GM19240 (cell line): ENCODE results near the gene OASL.

Experiments
- DNase-seq: peaks from one replicate; pipeline ENCODE4 v3.0.0; 2011; ENCODE audit warnings: low spot score; ENCODE audit not compliant: insufficient read length

OASL gene

DNA sequence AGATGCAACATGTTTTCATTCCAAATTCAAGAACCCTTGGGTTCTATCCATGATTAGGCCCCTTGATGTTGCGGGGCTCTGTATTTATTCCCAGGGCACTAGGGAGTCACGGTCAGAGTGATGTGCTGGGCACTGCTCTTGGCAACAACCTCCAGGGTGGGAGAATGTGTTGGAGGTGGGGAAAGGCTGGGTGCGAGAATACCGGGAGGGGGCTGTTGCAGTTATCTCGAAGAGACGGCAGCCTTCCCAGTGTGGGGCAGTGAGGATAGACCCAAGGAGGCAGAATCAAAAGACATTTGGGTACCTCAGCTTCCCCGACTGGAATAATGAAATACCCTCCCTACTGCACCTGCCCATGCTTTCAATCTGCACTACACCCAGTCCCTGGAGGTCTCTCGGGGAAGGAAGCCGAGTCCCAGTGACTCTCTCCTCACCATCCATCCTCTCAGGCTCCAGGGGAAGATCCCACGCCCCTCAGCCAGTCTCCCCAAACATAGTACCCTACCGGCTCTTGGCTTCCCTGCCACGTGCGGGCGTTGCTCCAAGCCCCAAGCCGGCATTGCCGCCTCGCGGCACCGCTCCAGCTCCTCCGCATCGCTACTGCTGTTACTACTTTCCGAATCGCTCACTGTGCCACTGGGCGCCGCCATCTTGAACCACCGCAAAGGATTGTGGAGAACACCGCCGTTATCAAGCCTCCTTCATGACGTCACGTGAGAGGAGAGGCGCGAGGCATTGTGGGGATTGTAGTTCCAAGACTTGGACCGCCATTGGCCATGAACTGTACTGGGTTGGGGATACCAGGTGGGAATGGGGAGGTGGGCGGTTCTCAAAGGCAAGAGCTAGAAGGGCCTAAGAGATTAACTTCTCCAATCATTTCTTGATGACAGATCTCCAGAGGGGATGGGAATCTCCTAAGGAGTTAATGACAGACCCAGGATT lies 22.9 kb downstream of the OASL start, which contains the start of gene C12orf43:
Gene C12orf43 (minus strand): TSS at position 663 of the 942 bp plus-strand sequence. CDS start 13 bp downstream, at position 650.
- peak; percentile 82 for DNase-seq

DNA sequence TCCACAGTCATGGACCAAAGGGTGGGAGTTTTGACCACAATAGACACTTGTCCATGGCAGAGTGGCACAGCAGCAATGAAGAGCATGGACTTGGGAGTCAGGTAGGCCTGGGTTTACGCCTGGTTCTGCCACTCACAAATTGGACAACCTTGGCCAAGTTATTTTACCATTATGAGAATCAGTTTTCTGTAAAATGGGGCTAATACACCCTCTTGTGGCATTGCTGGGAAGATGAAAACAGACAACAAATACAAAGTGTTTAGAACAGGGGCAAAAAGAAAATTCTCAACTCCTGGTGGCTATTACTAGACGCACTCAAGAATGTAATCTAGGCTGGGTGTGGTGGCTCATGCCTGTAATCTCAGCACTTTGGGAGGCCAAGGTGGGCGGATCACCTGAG lies 25.3 kb downstream of the OASL start:
- no peak for DNase-seq

DNA sequence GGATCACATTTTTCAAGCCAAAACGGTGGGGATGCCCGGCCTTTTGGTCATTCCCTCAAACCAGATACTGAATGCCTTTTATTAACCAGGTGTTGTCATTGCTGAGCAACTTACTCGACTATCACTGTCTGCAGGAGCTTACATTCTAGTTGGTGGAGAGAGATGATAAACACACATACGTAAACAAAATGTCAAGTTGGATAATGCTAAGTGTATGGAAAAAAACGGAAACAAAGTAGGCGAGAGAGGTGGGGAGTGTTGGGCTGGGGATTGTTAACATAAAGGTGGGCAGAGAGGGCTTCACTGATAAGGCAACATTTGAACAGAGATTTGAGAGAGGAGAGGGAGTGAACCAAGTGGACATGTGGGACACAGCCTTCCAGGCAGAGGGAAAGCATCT lies 27.2 kb downstream of the OASL start:
- no peak for DNase-seq

DNA sequence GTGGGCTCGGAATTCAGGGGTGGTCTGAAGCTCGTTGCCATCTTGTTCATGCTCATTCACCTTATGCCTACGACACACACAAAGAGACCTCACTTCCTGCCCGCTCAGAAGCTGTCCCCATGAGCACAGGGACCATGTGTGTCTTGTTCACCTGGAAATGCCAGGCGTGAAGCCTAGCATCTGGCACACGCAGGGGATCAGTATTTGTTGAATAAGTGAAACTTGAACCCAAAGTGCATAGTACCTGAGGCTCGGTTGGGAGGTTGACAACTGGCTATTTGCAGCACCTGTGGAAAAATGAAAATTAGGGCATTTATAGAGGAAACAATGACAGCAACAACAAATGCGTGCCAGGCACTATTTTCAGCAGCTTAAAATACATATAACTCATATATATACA lies 28.2 kb downstream of the OASL start:
- DNase-seq, result no peak

DNA sequence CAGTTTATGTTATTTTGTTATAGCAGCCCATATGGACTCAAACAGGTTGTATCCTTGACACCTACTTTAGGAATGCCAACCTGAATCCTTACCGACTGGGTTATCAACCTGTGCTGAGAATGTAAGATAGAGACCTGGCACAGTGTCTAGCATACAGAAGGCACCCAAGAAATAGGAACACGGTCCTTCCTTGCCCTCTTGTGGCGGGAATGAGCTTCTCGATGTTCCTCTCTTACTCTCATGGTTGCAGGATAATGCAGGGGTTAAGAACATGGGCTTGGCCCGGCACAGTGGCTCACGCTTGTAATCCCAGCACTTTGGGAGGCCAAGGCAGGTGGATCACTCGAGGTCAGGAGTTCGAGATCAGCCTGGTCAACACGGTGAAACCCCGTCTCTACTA lies 29.3 kb downstream of the OASL start:
- DNase-seq, result no peak

DNA sequence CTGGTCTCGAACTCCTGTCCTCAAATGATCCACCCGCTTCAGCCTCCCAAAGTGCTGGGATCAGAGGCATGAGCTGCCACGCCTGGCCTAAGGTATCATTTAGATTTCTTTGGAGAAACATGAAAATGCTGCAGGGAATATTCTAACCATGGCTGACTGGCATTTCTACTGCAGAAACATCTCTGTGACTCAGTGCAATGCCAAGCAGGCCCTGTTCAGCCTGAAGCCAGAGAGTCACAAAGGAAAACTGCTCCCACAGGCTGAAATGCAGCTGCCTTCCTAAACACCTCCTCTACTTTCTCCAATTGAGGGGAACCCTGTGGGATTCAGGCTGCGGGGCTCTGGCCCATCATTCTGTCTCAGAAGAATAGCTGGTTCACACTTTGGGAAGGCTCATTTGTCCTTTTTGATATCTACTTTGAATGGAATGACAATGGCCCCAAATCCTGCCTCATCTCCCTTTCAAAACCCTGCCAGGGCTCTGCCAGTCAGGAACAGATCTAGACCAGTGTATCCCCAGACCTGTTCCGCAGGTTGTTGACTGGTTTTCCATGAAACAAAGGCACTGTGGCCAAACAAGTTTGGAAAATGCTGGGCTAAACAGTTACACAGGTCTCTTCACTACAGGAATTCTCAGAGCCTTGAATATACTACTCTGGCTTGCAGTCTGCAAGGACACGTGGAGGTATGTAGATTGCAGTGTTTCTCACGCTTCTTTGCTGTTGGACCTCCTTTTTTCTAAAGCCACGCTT lies 30.5 kb downstream of the OASL start:
- no peak for DNase-seq

DNA sequence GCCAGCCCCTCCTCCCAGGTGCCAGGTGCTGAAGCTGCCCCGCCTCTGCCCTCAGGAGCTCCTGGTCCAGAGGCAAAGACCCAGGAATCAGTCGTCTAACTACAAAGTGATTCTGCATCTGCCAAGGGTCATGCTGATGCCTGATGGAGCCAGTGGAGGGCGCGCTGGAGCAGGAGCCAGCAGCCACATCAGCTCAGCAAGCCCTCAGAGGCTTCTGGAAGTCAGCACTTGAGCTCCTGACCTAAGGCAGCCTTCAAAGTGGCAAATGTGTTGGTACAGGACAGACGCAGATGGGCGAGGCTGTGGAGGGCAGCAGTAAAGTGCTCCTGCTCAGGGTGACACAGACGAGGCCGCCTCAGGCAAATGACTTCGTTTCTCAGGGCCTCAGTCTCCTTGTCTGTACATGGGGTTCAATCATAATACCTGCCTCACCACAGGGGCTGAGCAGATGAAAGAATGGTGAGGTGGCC lies 33.7 kb downstream of the OASL start:
- no peak for DNase-seq

DNA sequence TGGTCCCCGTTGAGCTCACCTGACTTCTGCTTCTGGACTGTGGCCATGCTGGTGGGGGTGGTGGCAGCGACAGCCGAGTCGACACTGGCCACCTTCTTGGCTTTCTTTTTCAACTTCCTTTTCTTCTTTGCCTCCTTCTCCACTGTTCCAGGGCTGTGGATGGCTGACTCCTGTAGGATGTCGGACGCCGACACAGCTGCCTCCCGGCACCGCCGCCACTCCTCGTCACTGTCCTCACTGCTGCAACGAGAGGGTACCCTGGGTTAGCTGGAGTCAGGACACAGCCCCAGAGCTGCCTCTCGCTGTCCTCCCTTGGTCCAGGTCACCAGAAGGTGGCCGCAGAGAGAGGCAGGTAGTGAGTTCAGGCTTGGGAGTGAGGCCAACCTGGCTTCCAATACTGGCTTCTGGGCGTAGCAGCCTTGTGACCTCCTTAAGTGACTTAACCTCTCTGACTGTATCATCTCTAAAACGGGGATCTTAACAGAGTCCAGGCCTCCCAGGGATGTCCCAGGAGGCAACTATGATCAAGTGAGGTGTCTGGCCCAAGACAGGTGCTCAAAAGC lies 34.7 kb downstream of the OASL start:
- no peak for DNase-seq

DNA sequence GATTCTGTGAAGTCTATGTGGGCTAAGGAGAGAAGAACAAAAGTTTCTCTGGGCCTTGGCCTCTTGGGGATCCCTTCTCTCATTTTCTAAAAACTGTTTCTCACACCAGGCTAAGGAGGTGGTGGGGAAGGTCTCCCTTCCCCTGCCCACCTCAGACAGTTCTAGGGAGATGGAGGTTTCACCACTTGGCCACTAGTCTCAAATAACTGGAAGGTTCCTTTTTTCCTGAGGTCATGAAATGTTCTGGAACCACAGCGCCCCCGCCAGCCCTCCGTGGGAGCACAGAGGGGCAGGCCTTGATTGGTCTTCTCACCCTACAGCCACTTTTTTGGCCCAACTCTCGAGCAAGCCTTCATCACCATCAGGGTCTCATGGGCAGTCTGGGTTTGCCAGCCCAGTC lies 35.4 kb downstream of the OASL start:
- DNase-seq, result no peak

DNA sequence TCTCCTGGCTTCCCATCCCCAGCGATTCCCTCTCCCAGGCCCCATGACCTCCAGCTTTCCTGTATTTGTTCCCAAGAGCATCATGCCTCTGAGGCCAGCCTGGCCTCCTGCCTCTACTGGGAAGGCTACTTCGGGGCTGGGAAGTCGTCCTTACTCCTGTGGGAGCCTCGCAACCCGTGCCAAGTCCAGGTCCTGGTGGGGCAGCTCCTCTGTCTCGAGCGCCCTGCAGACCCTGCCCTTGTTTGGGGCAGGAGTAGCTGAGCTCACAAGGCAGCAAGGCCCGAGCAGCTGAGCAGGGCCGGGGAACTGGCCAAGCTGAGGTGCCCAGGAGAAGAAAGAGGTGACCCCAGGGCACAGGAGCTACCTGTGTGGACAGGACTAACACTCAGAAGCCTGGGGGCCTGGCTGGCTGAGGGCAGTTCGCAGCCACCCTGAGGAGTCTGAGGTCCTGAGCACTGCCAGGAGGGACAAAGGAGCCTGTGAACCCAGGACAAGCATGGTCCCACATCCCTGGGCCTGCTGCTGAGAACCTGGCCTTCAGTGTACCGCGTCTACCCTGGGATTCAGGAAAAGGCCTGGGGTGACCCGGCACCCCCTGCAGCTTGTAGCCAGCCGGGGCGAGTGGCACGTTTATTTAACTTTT lies 37.1 kb downstream of the OASL start:
- DNase-seq, result no peak

DNA sequence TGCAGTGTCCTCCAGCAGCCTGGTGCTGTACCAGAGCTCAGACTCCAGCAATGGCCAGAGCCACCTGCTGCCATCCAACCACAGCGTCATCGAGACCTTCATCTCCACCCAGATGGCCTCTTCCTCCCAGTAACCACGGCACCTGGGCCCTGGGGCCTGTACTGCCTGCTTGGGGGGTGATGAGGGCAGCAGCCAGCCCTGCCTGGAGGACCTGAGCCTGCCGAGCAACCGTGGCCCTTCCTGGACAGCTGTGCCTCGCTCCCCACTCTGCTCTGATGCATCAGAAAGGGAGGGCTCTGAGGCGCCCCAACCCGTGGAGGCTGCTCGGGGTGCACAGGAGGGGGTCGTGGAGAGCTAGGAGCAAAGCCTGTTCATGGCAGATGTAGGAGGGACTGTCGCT lies 38.0 kb downstream of the OASL start:
- no peak for DNase-seq

DNA sequence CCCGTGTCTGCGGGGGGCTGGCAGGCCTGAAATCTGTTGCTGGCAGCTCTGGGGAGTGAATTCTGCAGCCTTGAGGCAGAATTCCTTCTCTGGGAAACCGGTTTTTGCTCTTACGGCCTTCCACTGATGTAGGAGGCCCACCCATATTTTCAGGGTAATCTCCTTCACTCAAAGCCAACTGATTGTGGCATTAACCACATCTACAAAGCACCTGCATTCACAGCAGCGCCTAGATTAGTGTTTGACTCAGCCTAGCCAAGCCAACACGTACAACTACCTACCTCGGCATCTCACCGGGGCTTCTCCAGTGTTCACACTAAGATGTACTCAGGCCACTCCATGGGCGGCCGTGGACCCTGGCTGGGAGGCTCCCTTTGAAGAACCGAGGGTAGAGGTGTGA lies 38.5 kb downstream of the OASL start:
- no peak for DNase-seq

DNA sequence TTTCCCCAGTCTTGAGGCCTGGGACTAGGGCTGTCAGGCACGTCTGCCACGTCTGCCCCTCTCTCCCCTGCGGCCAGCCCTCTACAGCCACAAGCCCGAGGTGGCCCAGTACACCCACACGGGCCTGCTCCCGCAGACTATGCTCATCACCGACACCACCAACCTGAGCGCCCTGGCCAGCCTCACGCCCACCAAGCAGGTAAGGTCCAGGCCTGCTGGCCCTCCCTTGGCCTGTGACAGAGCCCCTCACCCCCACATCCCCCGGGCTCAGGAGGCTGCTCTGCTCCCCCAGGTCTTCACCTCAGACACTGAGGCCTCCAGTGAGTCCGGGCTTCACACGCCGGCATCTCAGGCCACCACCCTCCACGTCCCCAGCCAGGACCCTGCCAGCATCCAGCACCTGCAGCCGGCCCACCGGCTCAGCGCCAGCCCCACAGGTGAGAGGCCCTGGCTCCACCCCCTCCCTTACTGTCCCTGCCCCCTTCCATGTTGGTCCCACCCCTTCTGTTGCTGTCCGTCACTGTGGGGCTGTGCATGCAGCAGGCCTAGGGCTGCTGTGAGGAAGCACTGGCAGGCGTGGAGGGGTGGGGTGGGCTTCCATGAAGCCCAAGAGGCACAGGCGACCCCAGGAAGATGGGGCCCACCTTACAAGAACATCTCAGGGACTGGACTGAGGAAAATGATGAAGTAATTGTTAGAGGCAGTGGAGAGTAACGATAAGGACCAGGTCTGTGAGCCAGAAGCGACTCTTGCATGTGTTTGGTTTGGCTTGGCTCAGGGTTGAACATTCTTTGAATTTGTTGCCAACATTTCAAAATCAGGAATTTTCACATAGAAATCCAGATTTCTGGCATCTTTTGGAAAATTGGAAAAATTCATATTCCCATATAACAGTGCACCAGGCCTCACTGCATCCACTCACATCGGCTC lies 39.6 kb downstream of the OASL start:
- no peak for DNase-seq

DNA sequence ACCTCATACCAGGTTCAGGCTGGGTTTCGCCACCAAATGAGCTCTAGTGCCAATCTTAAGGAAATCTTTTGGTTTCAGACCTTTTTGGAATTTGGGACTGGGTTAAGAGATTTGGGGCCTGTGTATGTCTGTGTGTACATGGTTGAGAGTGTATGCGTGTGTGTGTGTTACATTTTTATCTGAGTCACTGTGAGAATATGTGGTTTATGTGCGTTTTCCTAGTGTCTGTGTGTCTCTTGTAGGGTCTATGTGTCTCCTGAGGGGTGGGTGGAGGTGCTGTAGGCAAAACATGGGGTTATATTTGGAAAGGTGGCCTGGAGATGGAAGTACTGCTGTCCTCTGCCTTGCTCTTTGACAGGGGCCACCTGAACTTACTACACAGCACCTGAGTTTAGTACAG lies 40.6 kb downstream of the OASL start:
- DNase-seq, result no peak

DNA sequence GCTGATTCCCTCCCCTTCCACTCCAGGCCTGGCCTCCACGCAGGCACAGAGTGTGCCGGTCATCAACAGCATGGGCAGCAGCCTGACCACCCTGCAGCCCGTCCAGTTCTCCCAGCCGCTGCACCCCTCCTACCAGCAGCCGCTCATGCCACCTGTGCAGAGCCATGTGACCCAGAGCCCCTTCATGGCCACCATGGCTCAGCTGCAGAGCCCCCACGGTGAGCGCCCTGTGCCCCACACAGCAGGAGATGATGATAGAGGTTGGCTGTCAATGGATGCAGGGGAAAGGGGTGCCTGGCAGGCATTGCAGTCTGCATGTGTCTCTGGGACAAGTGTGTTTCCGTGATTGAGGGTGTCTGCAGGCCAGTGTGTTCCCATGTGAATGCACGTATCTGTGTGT lies 41.6 kb downstream of the OASL start:
- DNase-seq, result no peak

DNA sequence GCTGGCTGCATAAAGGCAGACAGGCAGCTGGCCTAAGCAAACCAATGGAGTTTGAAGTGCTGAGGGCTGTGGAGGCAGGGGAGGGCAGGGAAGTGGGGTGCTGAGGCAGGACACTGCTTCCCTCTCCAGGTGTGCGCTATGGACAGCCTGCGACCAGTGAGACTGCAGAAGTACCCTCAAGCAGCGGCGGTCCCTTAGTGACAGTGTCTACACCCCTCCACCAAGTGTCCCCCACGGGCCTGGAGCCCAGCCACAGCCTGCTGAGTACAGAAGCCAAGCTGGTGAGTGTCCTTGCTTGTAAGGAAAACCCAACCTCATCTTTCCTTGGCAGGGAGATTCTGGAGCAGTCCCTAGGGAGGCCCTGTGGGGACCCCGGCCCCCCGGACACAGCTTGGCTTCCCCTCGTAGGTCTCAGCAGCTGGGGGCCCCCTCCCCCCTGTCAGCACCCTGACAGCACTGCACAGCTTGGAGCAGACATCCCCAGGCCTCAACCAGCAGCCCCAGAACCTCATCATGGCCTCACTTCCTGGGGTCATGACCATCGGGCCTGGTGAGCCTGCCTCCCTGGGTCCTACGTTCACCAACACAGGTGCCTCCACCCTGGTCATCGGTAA lies 42.8 kb downstream of the OASL start:
- DNase-seq, result no peak

DNA sequence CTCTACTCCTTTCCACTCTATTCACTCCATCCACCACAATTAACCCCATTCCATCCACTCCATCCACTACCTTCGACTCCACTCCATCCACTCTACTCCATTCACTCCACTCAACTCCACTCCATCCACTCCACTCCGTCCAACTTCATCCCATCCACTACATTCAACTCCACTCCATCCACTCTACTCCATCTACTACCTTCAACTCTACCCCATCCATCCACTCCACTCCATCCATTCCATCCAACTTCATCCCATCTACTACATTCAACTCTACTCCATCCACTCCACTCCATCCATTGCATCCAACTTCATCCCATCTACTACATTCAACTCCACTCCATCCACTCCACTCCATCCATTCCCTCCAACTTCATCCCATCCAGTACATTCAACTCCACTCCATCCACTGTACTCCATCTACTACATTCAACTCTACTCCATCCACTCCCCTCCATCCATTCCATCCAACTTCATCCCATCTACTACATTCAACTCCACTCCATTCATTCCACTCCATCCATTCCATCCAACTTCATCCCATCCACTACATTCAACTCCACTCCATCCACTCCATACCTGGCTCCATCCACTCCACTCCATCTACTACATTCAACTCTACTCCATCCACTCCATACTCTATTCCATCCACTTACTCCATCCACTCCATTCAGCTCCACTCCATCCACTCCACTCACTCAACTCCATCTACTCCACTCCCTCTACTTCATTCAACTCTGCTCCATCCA lies 44.3 kb downstream of the OASL start:
- no peak for DNase-seq

DNA sequence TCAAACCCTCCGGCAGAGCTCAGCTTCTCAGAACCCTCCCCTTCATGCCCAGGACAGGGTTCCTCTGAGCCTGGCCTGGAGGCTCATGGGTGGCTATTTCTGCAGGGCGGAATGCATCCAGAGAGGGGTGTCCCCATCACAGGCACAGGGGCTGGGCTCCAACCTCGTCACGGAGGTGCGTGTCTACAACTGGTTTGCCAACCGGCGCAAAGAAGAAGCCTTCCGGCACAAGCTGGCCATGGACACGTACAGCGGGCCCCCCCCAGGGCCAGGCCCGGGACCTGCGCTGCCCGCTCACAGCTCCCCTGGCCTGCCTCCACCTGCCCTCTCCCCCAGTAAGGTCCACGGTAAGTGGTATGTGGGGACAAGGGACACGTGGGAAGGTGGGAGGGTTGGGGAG lies 45.0 kb downstream of the OASL start:
- DNase-seq, result no peak

DNA sequence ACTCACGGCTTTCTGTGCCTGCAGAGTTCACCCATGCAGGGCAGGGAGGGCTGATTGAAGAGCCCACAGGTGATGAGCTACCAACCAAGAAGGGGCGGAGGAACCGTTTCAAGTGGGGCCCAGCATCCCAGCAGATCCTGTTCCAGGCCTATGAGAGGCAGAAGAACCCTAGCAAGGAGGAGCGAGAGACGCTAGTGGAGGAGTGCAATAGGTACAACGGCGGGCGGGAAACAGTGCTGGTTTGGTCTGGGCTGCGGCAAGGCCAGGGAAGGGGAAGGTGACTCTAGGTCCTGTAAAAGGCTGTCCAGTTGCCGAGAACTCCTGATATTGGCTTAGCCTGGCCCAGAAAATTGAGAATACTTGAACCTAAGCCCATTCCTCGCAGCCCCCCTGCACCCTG lies 45.5 kb downstream of the OASL start:
- no peak for DNase-seq
